ENCODE results near the gene C11orf91.

Gene C11orf91

GRCh38 chr11:33669598-33670249 lies 30.9 kb downstream of the C11orf91 start:
- Histone ChIP-seq H3K9me3 (ENCODE audit: insufficient read depth, low read depth, low read length) (no peaks in the 10 kb centered on the region), H3K4me1 (ENCODE audit: insufficient read depth, low read length, poor library complexity, severe bottlenecking) (no peaks in the 10 kb centered on the region), H4K20me1 (ENCODE audit: insufficient read depth, low read length, poor library complexity, severe bottlenecking) (no peaks in the 10 kb centered on the region), H3K9me2 (replicated peaks; ENCODE audit: low read depth, low read length) (no peaks in the 10 kb centered on the region), H3K79me2 (ENCODE audit: insufficient read depth, low read length) (no peaks in the 10 kb centered on the region), H3K27me3 (ENCODE audit: insufficient read depth, low read length, poor library complexity, severe bottlenecking) (no peaks in the 10 kb centered on the region), H2AFZ (ENCODE audit: low read length) (no peak overlapping the region), H3K9ac (ENCODE audit: low read depth, low read length, poor library complexity, severe bottlenecking) (no peak overlapping the region), H3K4me3 (ENCODE audit: low read length, poor library complexity, severe bottlenecking) (no peak overlapping the region), H3K4me2 (ENCODE audit: low read depth, low read length, poor library complexity, severe bottlenecking) (no peak overlapping the region), H3K36me3 (ENCODE audit: insufficient read depth, low read length) (no peaks in the 10 kb centered on the region), H3F3A (ENCODE audit: low read depth) (no peaks in the 10 kb centered on the region)
- no peak for TF ChIP-seq EZH2phosphoT487 (IDR thresholded peaks at IDR 0.05; ENCODE audit: borderline replicate concordance)
- TF ChIP-seq CTCF (conservative IDR thresholded peaks at IDR 0.05; ENCODE audit: low read length) = no peak

- no peaks in the 10 kb centered on the region for H3K9me3 ChIP-seq (ENCODE audit: insufficient read depth, low read depth, low read length)
- H3K79me2 ChIP-seq (ENCODE audit: insufficient read depth, low read length) = no peaks in the 10 kb centered on the region
- no peaks in the 10 kb centered on the region for H3K27me3 ChIP-seq (ENCODE audit: insufficient read depth, low read length, poor library complexity, severe bottlenecking)
- no peaks in the 10 kb centered on the region for H4K20me1 ChIP-seq (ENCODE audit: insufficient read depth, low read length, poor library complexity, severe bottlenecking)
- H3F3A ChIP-seq (ENCODE audit: low read depth) = no peaks in the 10 kb centered on the region
- no peaks in the 10 kb centered on the region for H3K36me3 ChIP-seq (ENCODE audit: insufficient read depth, low read length)
- H3K9me2 ChIP-seq (replicated peaks; ENCODE audit: low read depth, low read length) = no peaks in the 10 kb centered on the region
- TF ChIP-seq EZH2phosphoT487 (IDR thresholded peaks at IDR 0.05; ENCODE audit: borderline replicate concordance) = no peak
- no peak for TF ChIP-seq CTCF (conservative IDR thresholded peaks at IDR 0.05; ENCODE audit: low read length)
- H3K4me1 ChIP-seq (ENCODE audit: insufficient read depth, low read length, poor library complexity, severe bottlenecking) = no peaks in the 10 kb centered on the region
- H3K4me3 ChIP-seq (ENCODE audit: low read length, poor library complexity, severe bottlenecking) = no peak overlapping the region
- no peak overlapping the region for H2AFZ ChIP-seq (ENCODE audit: low read length)
- H3K4me2 ChIP-seq (ENCODE audit: low read depth, low read length, poor library complexity, severe bottlenecking) = no peak overlapping the region
- no peak overlapping the region for H3K9ac ChIP-seq (ENCODE audit: low read depth, low read length, poor library complexity, severe bottlenecking)
Observed at GRCh38 chr11:33668951-33669596, 31.6 kb downstream of the C11orf91 start.

GRCh38 chr11:33668468-33668825 lies 32.2 kb downstream of the C11orf91 start:
- no peak for TF ChIP-seq EZH2phosphoT487 (IDR thresholded peaks at IDR 0.05; ENCODE audit: borderline replicate concordance)
- TF ChIP-seq CTCF (conservative IDR thresholded peaks at IDR 0.05; ENCODE audit: low read length) = no peak
- Histone ChIP-seq H4K20me1 (ENCODE audit: insufficient read depth, low read length, poor library complexity, severe bottlenecking) (no peaks in the 10 kb centered on the region), H3F3A (ENCODE audit: low read depth) (no peaks in the 10 kb centered on the region), H3K27me3 (ENCODE audit: insufficient read depth, low read length, poor library complexity, severe bottlenecking) (no peaks in the 10 kb centered on the region), H3K9me2 (replicated peaks; ENCODE audit: low read depth, low read length) (no peaks in the 10 kb centered on the region), H2AFZ (ENCODE audit: low read length) (no peak overlapping the region), H3K4me2 (ENCODE audit: low read depth, low read length, poor library complexity, severe bottlenecking) (no peak overlapping the region), H3K9me3 (ENCODE audit: insufficient read depth, low read depth, low read length) (no peaks in the 10 kb centered on the region), H3K4me3 (ENCODE audit: low read length, poor library complexity, severe bottlenecking) (no peak overlapping the region), H3K36me3 (ENCODE audit: insufficient read depth, low read length) (no peaks in the 10 kb centered on the region), H3K9ac (ENCODE audit: low read depth, low read length, poor library complexity, severe bottlenecking) (no peak overlapping the region), H3K4me1 (ENCODE audit: insufficient read depth, low read length, poor library complexity, severe bottlenecking) (no peaks in the 10 kb centered on the region), H3K79me2 (ENCODE audit: insufficient read depth, low read length) (no peaks in the 10 kb centered on the region)

Measured in Loucy (cell line).